Measurements from ENCODE around the gene IL20RA. TPM values are rescaled to one million over a fixed set of nuclear protein-coding genes. Genes with fewer than 3 reads are reported as not detected.

The IL20RA gene
- total RNA-seq, 3 donors from 2014 or later: 0.05 TPM; not detected in 2

DNA sequence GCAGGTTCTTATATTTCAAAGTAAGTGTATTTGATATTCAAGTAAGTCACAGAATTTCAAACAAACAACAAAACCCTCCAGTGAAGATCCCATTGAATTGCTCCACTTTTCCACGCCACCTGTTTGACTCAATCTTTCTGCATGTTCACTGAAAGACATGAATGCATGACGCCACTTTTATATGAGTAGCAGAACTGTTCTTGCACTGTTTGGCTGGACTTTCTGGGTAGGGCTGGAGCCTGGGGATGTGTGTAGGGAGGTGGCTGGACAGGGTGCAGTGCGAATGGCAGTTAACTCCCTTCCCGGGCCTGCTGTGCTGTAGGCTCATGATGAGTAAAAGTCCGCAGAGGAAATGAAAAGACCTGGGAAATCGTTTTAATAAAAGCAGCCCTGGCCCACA, 39.7 kb downstream of the IL20RA start:
- no peak overlapping the region for H3K4me3 Mint-ChIP-seq
- no peak for ATAC-seq
- peaks cover 39% of the 10 kb centered on the region for H3K27me3 Mint-ChIP-seq (ENCODE audit: low read depth)
- no peaks in the 10 kb centered on the region for H3K36me3 Mint-ChIP-seq (ENCODE audit: insufficient read depth)
- no peak for DNase-seq
- H3K9me3 Mint-ChIP-seq: no peaks in the 10 kb centered on the region
- no peaks in the 10 kb centered on the region for H3K4me1 Mint-ChIP-seq (ENCODE audit: low read depth)

DNA sequence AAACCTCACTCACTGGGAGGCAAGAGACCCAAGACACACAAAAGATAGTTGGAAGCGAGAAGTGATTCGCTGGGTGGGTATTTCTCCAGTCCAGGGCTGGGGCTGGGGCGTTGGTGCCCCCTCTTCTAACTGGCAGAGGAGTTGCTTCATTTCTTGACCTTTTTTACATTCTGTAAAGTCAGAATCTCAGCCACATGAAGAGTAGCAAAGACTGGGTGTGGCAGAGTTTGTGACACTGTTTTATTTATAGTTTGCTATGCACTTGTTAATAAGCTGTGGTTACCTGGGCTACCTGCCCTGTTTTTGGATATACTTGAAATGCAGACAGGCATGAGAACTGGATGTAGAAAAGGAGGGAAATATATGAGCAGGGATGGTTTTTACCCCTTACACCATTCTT, 42.3 kb downstream of the IL20RA start:
- no peak overlapping the region for H3K4me3 Mint-ChIP-seq
- H3K27me3 Mint-ChIP-seq (ENCODE audit: low read depth): peaks cover 28% of the 10 kb centered on the region
- DNase-seq (no peak), ATAC-seq (no peak)
- H3K36me3 Mint-ChIP-seq (ENCODE audit: insufficient read depth): no peaks in the 10 kb centered on the region
- no peaks in the 10 kb centered on the region for H3K4me1 Mint-ChIP-seq (ENCODE audit: low read depth)
- no peaks in the 10 kb centered on the region for H3K9me3 Mint-ChIP-seq

GRCh38 chr6:137001977-137002302, 42.8 kb downstream of the IL20RA start:
- Mint-ChIP-seq H3K27me3 (ENCODE audit: low read depth) (peaks cover 25% of the 10 kb centered on the region), H3K4me3 (no peak overlapping the region), H3K9me3 (no peaks in the 10 kb centered on the region), H3K36me3 (ENCODE audit: insufficient read depth) (no peaks in the 10 kb centered on the region), H3K4me1 (ENCODE audit: low read depth) (no peaks in the 10 kb centered on the region)
- ATAC-seq (no peak), DNase-seq (no peak)

GRCh38 chr6:137001299-137001976, 43.3 kb downstream of the IL20RA start:
- H3K36me3 Mint-ChIP-seq (ENCODE audit: insufficient read depth): no peaks in the 10 kb centered on the region
- no peaks in the 10 kb centered on the region for H3K9me3 Mint-ChIP-seq
- peaks cover 29% of the 10 kb centered on the region for H3K27me3 Mint-ChIP-seq (ENCODE audit: low read depth)
- H3K4me3 Mint-ChIP-seq: no peak overlapping the region
- no peaks in the 10 kb centered on the region for H3K4me1 Mint-ChIP-seq (ENCODE audit: low read depth)
- DNase-seq (no peak), ATAC-seq (no peak)

GRCh38 chr6:137000825-137001224, 43.9 kb downstream of the IL20RA start:
- ATAC-seq (no peak), DNase-seq (no peak)
- Mint-ChIP-seq H3K4me1 (ENCODE audit: low read depth) (no peaks in the 10 kb centered on the region), H3K9me3 (no peaks in the 10 kb centered on the region), H3K27me3 (ENCODE audit: low read depth) (peaks cover 29% of the 10 kb centered on the region), H3K36me3 (ENCODE audit: insufficient read depth) (no peaks in the 10 kb centered on the region), H3K4me3 (no peak overlapping the region)

- Mint-ChIP-seq H3K4me1 (ENCODE audit: low read depth) (no peaks in the 10 kb centered on the region), H3K36me3 (ENCODE audit: insufficient read depth) (no peaks in the 10 kb centered on the region), H3K9me3 (no peaks in the 10 kb centered on the region), H3K27me3 (ENCODE audit: low read depth) (peaks cover 34% of the 10 kb centered on the region), H3K4me3 (no peak overlapping the region)
- DNase-seq (no peak), ATAC-seq (no peak)
Measured at GRCh38 chr6:136995521-136995920, 49.2 kb downstream of the IL20RA start.

DNA sequence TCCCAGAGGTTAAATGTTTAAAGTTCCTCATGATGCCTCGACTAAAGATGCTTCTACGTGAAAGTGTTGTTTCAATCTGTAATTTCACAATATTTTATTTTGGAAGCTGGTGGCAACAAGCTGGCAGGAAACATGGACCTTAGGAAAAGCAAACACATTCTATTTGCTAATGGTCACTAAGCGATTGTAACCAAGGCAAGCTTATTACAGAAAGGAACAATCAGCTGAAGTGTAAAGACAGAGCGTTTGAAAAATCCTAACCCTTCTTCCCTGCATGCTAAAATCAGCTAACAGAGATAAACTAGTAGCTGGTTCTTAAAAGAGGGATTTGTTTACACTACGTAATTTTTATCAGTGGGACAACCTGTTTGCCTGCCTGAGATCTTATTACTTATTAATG, 50.0 kb downstream of the IL20RA start:
- Mint-ChIP-seq H3K9me3 (no peaks in the 10 kb centered on the region), H3K27me3 (ENCODE audit: low read depth) (peaks cover 40% of the 10 kb centered on the region), H3K36me3 (ENCODE audit: insufficient read depth) (no peaks in the 10 kb centered on the region), H3K4me1 (ENCODE audit: low read depth) (peaks cover 2% of the 10 kb centered on the region), H3K4me3 (no peak overlapping the region)
- no peak for DNase-seq
- ATAC-seq: no peak

GRCh38 chr6:136992113-136992512, 52.7 kb downstream of the IL20RA start:
- Mint-ChIP-seq H3K4me1 (ENCODE audit: low read depth) (peaks cover 3% of the 10 kb centered on the region), H3K27me3 (ENCODE audit: low read depth) (peaks cover 62% of the 10 kb centered on the region), H3K36me3 (ENCODE audit: insufficient read depth) (no peaks in the 10 kb centered on the region), H3K9me3 (no peaks in the 10 kb centered on the region), H3K4me3 (no peak overlapping the region)
- DNase-seq (no peak), ATAC-seq (no peak)

DNA sequence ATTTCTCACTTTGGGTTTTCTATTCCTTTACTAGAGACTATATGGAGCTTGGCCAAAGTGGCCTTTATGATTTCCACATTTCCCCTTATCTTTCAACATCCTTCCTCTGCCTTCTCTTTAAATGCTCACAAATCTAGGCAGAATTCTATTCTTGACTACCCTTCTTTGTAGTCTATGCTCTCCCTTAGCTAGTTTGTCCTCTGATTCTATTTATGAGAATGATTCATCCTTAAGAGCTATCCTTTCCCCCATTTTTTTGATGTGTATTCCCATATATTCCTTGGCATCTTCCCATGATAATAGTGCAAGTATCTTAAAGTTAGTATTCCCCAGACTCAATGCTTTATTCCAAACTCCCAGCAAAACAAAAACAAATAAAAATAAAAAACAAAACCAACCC, 53.1 kb downstream of the IL20RA start:
- Mint-ChIP-seq H3K4me3 (no peak overlapping the region), H3K36me3 (ENCODE audit: insufficient read depth) (no peaks in the 10 kb centered on the region), H3K4me1 (ENCODE audit: low read depth) (peaks cover 3% of the 10 kb centered on the region), H3K27me3 (ENCODE audit: low read depth) (peaks cover 58% of the 10 kb centered on the region), H3K9me3 (no peaks in the 10 kb centered on the region)
- ATAC-seq (no peak), DNase-seq (no peak)

GRCh38 chr6:136990754-136991153, 54.0 kb downstream of the IL20RA start:
- ATAC-seq (no peak), DNase-seq (no peak)
- peaks cover 3% of the 10 kb centered on the region for H3K4me1 Mint-ChIP-seq (ENCODE audit: low read depth)
- peaks cover 60% of the 10 kb centered on the region for H3K27me3 Mint-ChIP-seq (ENCODE audit: low read depth)
- H3K36me3 Mint-ChIP-seq (ENCODE audit: insufficient read depth): no peaks in the 10 kb centered on the region
- H3K4me3 Mint-ChIP-seq: no peak overlapping the region
- H3K9me3 Mint-ChIP-seq: no peaks in the 10 kb centered on the region

- H3K27me3 Mint-ChIP-seq (ENCODE audit: low read depth): peaks cover 60% of the 10 kb centered on the region
Measured at GRCh38 chr6:136990242-136990578, 54.6 kb downstream of the IL20RA start.

DNA sequence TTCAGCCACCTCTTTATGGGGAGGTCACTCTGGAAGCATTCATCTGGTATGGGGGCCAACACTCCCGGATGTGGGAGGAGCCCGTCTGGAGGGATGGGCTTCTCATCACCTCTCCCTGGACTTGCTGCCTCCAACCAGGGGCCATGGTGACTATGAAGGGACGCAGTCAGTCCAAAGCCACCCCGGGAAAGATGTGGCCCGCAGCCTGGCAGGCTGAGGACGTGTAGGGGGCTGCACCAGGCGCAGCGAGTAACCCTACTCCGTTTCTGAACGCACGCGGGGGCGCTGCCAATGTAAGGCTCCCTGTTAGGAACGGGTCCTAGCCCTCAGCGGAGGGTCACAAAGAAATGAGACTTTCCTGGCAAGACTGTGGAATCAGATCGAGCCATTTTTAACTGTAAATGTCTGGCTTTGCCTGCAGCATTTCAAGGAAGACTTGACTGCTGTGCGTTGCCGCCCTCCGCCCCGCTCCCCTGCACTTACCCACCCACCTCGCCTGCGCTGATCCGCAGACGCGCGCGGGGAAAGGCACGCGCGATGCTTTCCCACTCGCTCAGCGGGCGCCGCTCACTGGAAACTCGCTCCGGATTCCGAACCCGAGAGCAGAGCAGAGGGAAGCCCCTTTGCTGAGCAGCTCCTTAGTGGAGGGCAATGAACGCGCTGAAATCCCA, 55.1 kb downstream of the IL20RA start:
- Mint-ChIP-seq H3K4me3 (peak overlapping the region; percentile 7), H3K36me3 (ENCODE audit: insufficient read depth) (no peaks in the 10 kb centered on the region), H3K9me3 (no peaks in the 10 kb centered on the region), H3K4me1 (ENCODE audit: low read depth) (peaks cover 3% of the 10 kb centered on the region), H3K27me3 (ENCODE audit: low read depth) (peaks cover 56% of the 10 kb centered on the region)
- peak in 1 of 2 donors; percentile 30 for ATAC-seq
- DNase-seq: no peak

More at GRCh38 chr6:136990242-136990578, 54.6 kb downstream of the IL20RA start:
- ATAC-seq (no peak), DNase-seq (no peak)
- no peaks in the 10 kb centered on the region for H3K36me3 Mint-ChIP-seq (ENCODE audit: insufficient read depth)
- no peaks in the 10 kb centered on the region for H3K9me3 Mint-ChIP-seq
- H3K4me3 Mint-ChIP-seq: no peak overlapping the region
- peaks cover 3% of the 10 kb centered on the region for H3K4me1 Mint-ChIP-seq (ENCODE audit: low read depth)

- Mint-ChIP-seq H3K27me3 (ENCODE audit: low read depth) (peaks cover 46% of the 10 kb centered on the region), H3K4me1 (ENCODE audit: low read depth) (peaks cover 3% of the 10 kb centered on the region)
Measured at GRCh38 chr6:136987526-136987925, 57.2 kb downstream of the IL20RA start.

GRCh38 chr6:136985502-136985901, 59.3 kb downstream of the IL20RA start:
- H3K4me3 Mint-ChIP-seq: no peak overlapping the region
- H3K9me3 Mint-ChIP-seq: no peaks in the 10 kb centered on the region
- H3K36me3 Mint-ChIP-seq (ENCODE audit: insufficient read depth): no peaks in the 10 kb centered on the region
- DNase-seq: no peak
- ATAC-seq: no peak
- peaks cover 3% of the 10 kb centered on the region for H3K4me1 Mint-ChIP-seq (ENCODE audit: low read depth)
- peaks cover 32% of the 10 kb centered on the region for H3K27me3 Mint-ChIP-seq (ENCODE audit: low read depth)

More at GRCh38 chr6:136987526-136987925, 57.2 kb downstream of the IL20RA start:
- ATAC-seq (no peak), DNase-seq (no peak)
- Mint-ChIP-seq H3K9me3 (no peaks in the 10 kb centered on the region), H3K4me3 (no peak overlapping the region), H3K36me3 (ENCODE audit: insufficient read depth) (no peaks in the 10 kb centered on the region)

- Mint-ChIP-seq H3K36me3 (ENCODE audit: insufficient read depth) (no peaks in the 10 kb centered on the region), H3K27me3 (ENCODE audit: low read depth) (peaks cover 31% of the 10 kb centered on the region), H3K4me3 (no peak overlapping the region), H3K9me3 (no peaks in the 10 kb centered on the region), H3K4me1 (ENCODE audit: low read depth) (no peaks in the 10 kb centered on the region)
- no peak for ATAC-seq
- DNase-seq: no peak
Measured at GRCh38 chr6:136984578-136984977, 60.2 kb downstream of the IL20RA start.
